Mesendoderm (in vitro differentiated cells): ENCODE data around the gene NR2F6.
A peak's percentile ranks its signal among the peaks of the same experiment; 100 is the strongest.

Source experiments
- DNase-seq: peaks from one replicate; pipeline ENCODE4 v3.0.0; 2013
- H2AK5ac ChIP-seq: 2 replicates; pipeline ENCODE4 v1.6.1; 2013; ENCODE audit warnings: low read length, inconsistent platforms
- H2BK120ac ChIP-seq: 2 replicates; pipeline ENCODE4 v1.6.1; 2013; ENCODE audit warnings: low read depth, mild to moderate bottlenecking, low read length, moderate library complexity, mixed read lengths
- H2BK15ac ChIP-seq: replicated peaks from 2 replicates; pipeline ENCODE4 v1.6.1; 2013; ENCODE audit warnings: low read depth, mild to moderate bottlenecking, moderate library complexity
- H2BK5ac ChIP-seq: 2 replicates; pipeline ENCODE4 v1.6.1; 2013; ENCODE audit warnings: low read length, inconsistent platforms
- H3K18ac ChIP-seq: 2 replicates; pipeline ENCODE4 v1.6.1; 2013; ENCODE audit warnings: mild to moderate bottlenecking, low read length, mixed read lengths
- H3K23ac ChIP-seq: one replicate; pipeline ENCODE4 v1.6.1; 2013; ENCODE audit warnings: low read length
- H3K27ac ChIP-seq: 2 replicates; pipeline ENCODE4 v1.5.1; 2013; ENCODE audit warnings: low read depth, mild to moderate bottlenecking, inconsistent platforms, low read length, moderate library complexity
- H3K27me3 ChIP-seq: 2 replicates; pipeline ENCODE4 v1.6.1; 2013; ENCODE audit warnings: low read length, control low read depth, mild to moderate bottlenecking, inconsistent platforms; ENCODE audit not compliant: insufficient read depth, poor library complexity
- H3K36me3 ChIP-seq: 2 replicates; pipeline ENCODE4 v1.6.1; 2013; ENCODE audit warnings: low read length, inconsistent platforms; ENCODE audit not compliant: control insufficient read depth, insufficient read depth
- H3K4ac ChIP-seq: one replicate; pipeline ENCODE4 v1.6.1; 2013; ENCODE audit warnings: low read depth, mild to moderate bottlenecking, low read length, moderate library complexity
- H3K4me1 ChIP-seq: 2 replicates; pipeline ENCODE4 v1.6.1; 2013; ENCODE audit warnings: low read depth, low read length, inconsistent platforms; ENCODE audit not compliant: control insufficient read depth
- H3K4me2 ChIP-seq: 2 replicates; pipeline ENCODE4 v1.6.1; 2013; ENCODE audit warnings: low read length
- H3K4me3 ChIP-seq: 2 replicates; pipeline ENCODE4 v1.5.1; 2013; ENCODE audit warnings: mild to moderate bottlenecking, low read length
- H3K56ac ChIP-seq: one replicate; pipeline ENCODE4 v1.6.1; 2013; ENCODE audit warnings: low read length
- H3K79me1 ChIP-seq: 2 replicates; pipeline ENCODE4 v1.6.1; 2013; ENCODE audit warnings: low read length, inconsistent platforms
- H3K79me2 ChIP-seq: 2 replicates; pipeline ENCODE4 v1.6.1; 2013; ENCODE audit warnings: mild to moderate bottlenecking, low read length; ENCODE audit not compliant: control insufficient read depth, insufficient read depth
- H3K9ac ChIP-seq: 2 replicates; pipeline ENCODE4 v1.6.1; 2013; ENCODE audit warnings: low read length, inconsistent platforms
- H4K5ac ChIP-seq: one replicate; pipeline ENCODE4 v1.6.1; 2013; ENCODE audit warnings: low read length
- H4K8ac ChIP-seq: one replicate; pipeline ENCODE4 v1.6.1; 2013; ENCODE audit warnings: low read depth, mild to moderate bottlenecking, control low read depth, low read length, moderate library complexity
- WGBS: extraction: QIAGEN DNeasy Blood & Tissue Kit; methylation state at CpG from one replicate; pipeline ENCODE4 v1.1.7; 2013; ENCODE audit warnings: low lambda C conversion rate, missing lambda C conversion rate; ENCODE audit not compliant: insufficient coverage; ENCODE audit errors: extremely low coverage; 5-methylcytosine and 5-hydroxymethylcytosine counted together

The NR2F6 gene

DNA sequence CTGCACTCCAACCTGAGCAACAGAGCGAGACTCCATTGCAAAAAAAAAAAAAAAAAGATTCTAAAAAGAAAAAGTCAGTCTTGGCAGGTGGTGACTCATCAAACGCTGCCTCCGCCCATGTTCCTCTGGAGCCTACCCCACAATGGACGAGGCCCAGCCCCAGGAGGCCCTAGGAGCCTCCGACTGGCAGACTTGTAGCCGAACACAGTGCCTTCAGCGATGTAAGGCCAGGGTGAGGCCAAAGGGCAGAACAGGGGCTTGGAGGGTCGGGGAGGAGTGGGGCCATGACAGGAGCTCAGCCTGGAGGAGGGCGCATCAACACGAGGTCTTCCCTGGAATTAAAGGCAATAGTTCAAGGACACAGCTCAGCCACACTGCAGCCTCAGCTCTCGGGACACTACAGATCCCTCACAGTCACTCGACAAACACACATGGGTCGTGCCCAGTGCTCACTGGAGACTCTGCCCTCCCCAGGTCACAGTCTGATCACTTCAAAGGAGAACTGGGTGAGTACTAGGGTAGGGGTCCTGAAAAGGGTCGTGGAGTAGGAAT, 25.4 kb downstream of the NR2F6 start:
- H3K18ac ChIP-seq, result no peak overlapping the region
- no peaks in the 10 kb centered on the region for H3K79me2 ChIP-seq
- H3K27me3 ChIP-seq, result no peaks in the 10 kb centered on the region
- no peak overlapping the region for H3K4me3 ChIP-seq
- no peak overlapping the region for H3K56ac ChIP-seq
- DNase-seq, result no peak
- H3K4ac ChIP-seq, result no peak overlapping the region
- no peak overlapping the region for H3K23ac ChIP-seq
- no peak overlapping the region for H2BK5ac ChIP-seq
- H2AK5ac ChIP-seq, result no peak overlapping the region
- H4K5ac ChIP-seq, result no peak overlapping the region
- no peak overlapping the region for H4K8ac ChIP-seq
- H3K4me2 ChIP-seq, result no peak overlapping the region
- no peaks in the 10 kb centered on the region for H3K4me1 ChIP-seq
- no peak overlapping the region for H3K9ac ChIP-seq
- no peak overlapping the region for H2BK120ac ChIP-seq
- no peak overlapping the region for H2BK15ac ChIP-seq
- H3K79me1 ChIP-seq, result no peaks in the 10 kb centered on the region
- no CpG with 5 or more reads among the region's 14 CpGs for WGBS
- H3K27ac ChIP-seq, result no peak overlapping the region
- H3K36me3 ChIP-seq, result no peaks in the 10 kb centered on the region

DNA sequence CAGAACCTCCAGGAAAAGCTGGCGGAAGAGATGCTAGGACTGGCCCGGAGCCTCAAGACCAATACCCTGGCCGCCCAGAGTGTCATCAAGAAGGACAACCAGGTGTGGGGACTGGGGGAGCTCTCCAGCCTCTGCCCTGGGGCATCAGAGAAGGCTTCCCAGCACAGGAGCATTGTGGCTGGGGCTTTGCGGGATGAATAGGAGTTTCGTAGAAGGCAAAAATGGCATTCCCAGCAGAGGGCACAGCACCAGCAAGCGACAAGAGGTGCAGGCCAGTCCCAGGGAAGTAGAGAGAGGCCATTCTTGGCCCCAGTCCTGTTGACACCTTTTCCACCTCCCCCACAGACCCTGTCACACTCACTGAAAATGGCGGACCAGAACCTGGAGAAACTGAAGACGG, 26.4 kb downstream of the NR2F6 start:
- WGBS, result no CpG with 5 or more reads among the region's 8 CpGs
- Histone ChIP-seq H2AK5ac (no peak overlapping the region), H3K27me3 (no peaks in the 10 kb centered on the region), H3K9ac (no peak overlapping the region), H4K8ac (no peak overlapping the region), H3K56ac (no peak overlapping the region), H3K4me3 (no peak overlapping the region), H2BK120ac (no peak overlapping the region), H3K36me3 (no peaks in the 10 kb centered on the region), H3K18ac (no peak overlapping the region), H3K4me1 (peaks cover 3% of the 10 kb centered on the region), H2BK15ac (no peak overlapping the region), H3K4me2 (no peak overlapping the region), H3K4ac (no peak overlapping the region), H3K27ac (no peak overlapping the region), H3K79me1 (no peaks in the 10 kb centered on the region), H2BK5ac (no peak overlapping the region), H3K23ac (no peak overlapping the region), H3K79me2 (no peaks in the 10 kb centered on the region), H4K5ac (no peak overlapping the region)
- DNase-seq, result no peak

DNA sequence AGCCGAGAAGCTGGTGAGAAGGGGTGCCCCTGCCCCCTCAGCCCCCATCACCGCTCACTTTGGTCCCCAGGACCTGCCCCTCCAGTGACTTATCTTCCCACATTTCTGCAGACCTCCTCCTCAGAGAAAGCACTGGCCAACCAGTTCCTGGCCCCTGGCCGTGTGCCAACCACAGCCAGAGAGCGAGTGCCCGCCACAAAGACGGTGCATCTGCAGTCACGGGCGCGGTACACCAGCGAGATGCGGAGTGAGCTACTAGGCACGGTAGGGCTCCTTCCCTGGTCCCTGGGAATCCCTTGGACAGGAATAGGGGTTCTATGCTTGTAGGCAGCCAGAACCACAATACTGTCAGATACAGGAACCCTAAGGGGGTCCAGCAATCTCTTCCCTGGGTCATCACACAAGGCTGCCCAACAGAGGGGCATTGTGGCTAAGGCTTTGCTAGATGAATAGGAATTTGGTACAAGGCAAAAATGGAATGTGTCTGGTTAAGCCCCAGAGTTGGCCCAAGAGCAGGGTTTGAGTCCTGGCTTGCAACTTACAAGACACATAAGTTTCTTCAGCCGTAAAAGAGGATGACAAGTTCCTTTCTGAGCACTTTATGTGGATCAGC, 29.6 kb downstream of the NR2F6 start:
- DNase-seq, result no peak

DNA sequence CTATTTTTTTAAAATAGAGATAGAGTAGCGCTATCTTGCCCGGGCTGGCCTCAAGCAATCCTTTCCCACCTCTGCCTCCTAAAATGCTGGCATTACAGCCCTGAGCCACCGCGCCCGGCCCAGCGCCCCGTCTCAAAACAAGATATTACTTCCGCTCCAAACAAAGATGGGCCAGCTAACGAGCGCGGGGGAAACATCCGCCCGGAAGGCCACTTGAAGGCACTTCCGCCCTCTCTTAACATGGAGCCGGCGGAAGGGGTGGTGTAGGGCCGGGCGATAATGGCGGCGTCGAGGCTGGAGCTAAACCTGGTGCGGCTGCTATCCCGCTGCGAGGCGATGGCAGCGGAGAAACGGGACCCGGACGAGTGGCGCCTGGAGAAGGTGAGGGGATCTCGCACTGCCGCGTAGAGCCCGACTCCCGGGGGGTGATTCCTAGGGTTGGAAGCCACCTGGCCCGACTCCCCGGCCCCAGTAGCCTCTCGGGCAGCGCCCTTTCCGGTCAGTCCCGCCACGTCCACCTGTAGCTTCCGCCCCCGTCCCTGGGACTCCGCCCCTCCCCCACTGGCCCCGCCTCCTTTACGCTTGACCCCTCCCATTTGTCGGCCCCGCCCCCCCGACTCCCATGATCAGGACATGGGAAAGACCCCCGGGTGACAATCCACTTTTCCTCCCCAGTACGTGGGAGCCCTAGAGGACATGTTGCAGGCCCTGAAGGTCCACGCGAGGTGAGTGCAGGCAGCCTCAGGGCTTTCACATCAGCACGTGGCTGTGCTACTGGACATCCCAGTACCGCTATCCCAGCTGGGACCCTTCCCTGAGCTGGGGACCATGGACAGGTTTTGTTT, 30.4 kb downstream of the NR2F6 start, which contains the start of gene USE1:
Gene USE1, plus strand, starts transcription at position 231 of the 845 bp plus-strand sequence. Its CDS starts 49 bp downstream, at position 280.
- Histone ChIP-seq H3K79me2 (no peaks in the 10 kb centered on the region), H4K8ac (no peak within 1 kb of the TSS), H2BK5ac (peak within 1 kb of the TSS; percentile 76), H3K4me3 (peak within 1 kb of the TSS; percentile 54), H4K5ac (peak within 1 kb of the TSS; percentile 84), H3K36me3 (no peaks in the 10 kb centered on the region), H3K23ac (no peak within 1 kb of the TSS), H3K56ac (peak within 1 kb of the TSS; percentile 95), H3K18ac (peak within 1 kb of the TSS; percentile 86), H3K27ac (peak within 1 kb of the TSS; percentile 66), H2BK120ac (no peak within 1 kb of the TSS), H3K9ac (peak within 1 kb of the TSS; percentile 82), H3K4ac (peak within 1 kb of the TSS; percentile 98), H3K79me1 (no peaks in the 10 kb centered on the region), H3K4me1 (peaks cover 3% of the 10 kb centered on the region), H2AK5ac (peak within 1 kb of the TSS; percentile 77), H3K27me3 (no peaks in the 10 kb centered on the region), H2BK15ac (no peak within 1 kb of the TSS), H3K4me2 (peak within 1 kb of the TSS; percentile 51)
- peak; percentile 97 for DNase-seq
- no CpG with 5 or more reads among the region's 56 CpGs for WGBS

More for the DNA sequence above, 29.6 kb downstream of the NR2F6 start:
- H2AK5ac ChIP-seq, result no peak overlapping the region
- H3K4ac ChIP-seq, result no peak overlapping the region
- no peaks in the 10 kb centered on the region for H3K36me3 ChIP-seq
- no CpG with 5 or more reads among the region's 13 CpGs for WGBS
- H3K23ac ChIP-seq, result no peak overlapping the region
- H3K79me2 ChIP-seq, result no peaks in the 10 kb centered on the region
- no peaks in the 10 kb centered on the region for H3K27me3 ChIP-seq
- H4K8ac ChIP-seq, result no peak overlapping the region
- no peak overlapping the region for H3K4me3 ChIP-seq
- H4K5ac ChIP-seq, result no peak overlapping the region
- no peak overlapping the region for H2BK120ac ChIP-seq
- no peak overlapping the region for H3K27ac ChIP-seq
- peaks cover 3% of the 10 kb centered on the region for H3K4me1 ChIP-seq
- no peak overlapping the region for H2BK15ac ChIP-seq
- H3K4me2 ChIP-seq, result peak overlapping the region; percentile 18
- H3K18ac ChIP-seq, result no peak overlapping the region
- peak overlapping the region; percentile 7 for H3K9ac ChIP-seq
- H3K79me1 ChIP-seq, result no peaks in the 10 kb centered on the region
- peak overlapping the region; percentile 58 for H3K56ac ChIP-seq
- H2BK5ac ChIP-seq, result no peak overlapping the region

DNA sequence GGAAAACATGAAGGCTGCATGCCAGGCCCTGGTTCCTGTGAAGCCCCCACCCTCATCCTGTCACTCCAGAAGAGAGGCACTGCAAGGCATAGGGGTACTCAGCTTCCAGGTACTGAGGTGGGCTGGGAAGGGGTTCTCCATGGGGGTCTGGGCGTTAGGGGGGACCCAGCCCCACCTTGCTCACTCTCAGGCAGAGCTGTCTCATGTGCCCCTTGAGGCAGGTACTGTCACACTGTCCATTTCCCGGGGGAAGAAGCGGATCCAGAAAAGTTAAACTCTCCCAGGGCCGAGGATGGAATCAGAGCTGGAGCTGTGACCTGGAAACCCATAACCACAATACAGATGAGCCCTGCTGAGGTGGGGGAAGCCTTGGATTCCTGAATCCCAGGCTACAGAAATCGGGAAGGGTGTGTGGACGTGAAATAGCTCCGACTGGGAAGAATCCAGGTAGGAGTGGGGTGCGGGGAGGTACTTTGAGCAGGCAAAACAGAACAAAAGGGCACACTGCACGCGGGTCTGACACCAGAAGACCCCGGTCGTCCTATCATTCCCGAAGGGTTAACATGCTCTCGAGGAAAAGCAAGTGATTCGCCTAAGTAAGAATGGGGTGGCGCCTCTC, 31.1 kb downstream of the NR2F6 start:
- Histone ChIP-seq H3K79me1 (no peaks in the 10 kb centered on the region), H2BK5ac (peak overlapping the region; percentile 49), H3K23ac (no peak overlapping the region), H3K18ac (peak overlapping the region; percentile 10), H3K4me2 (peak overlapping the region; percentile 51), H3K27me3 (no peaks in the 10 kb centered on the region), H2BK15ac (no peak overlapping the region), H4K5ac (peak overlapping the region; percentile 84), H3K79me2 (no peaks in the 10 kb centered on the region), H3K36me3 (no peaks in the 10 kb centered on the region), H4K8ac (no peak overlapping the region), H3K4me3 (peak overlapping the region; percentile 21), H3K9ac (peak overlapping the region; percentile 82), H3K56ac (peak overlapping the region; percentile 91), H3K4me1 (peaks cover 3% of the 10 kb centered on the region), H2BK120ac (no peak overlapping the region), H3K27ac (peak overlapping the region; percentile 57), H2AK5ac (peak overlapping the region; percentile 77), H3K4ac (peak overlapping the region; percentile 82)
- no CpG with 5 or more reads among the region's 16 CpGs for WGBS
- DNase-seq, result no peak
